Measurements from ENCODE around the gene ZNF217.
"Not testable (repeated sequence)": the region's sequence is repeated elsewhere in the genome, so short reads cannot be mapped to it uniquely, and the experiment has no call there.

ZNF217 gene

GRCh38 chr20:53621482-53622246, 28.0 kb upstream of the ZNF217 start:
- Histone ChIP-seq H3K4me3 (ENCODE audit: control insufficient read depth in 1 of 7, extremely low read depth in 1 of 7, insufficient read depth in 4 of 7, low read depth in 2 of 7, low read length in 6 of 7) (peak overlapping the region in 2 of 7 experiments; percentile 13 to 25), H3K27me3 (replicated peaks in 2 of 5; ENCODE audit: control insufficient read depth in 4 of 5, insufficient read depth in 5 of 5, low read length in 4 of 5) (no peaks in the 10 kb centered on the region), H3K9me3 (ENCODE audit: control extremely low read depth in 1 of 5, control insufficient read depth in 4 of 5, insufficient read depth in 2 of 5, low read depth in 1 of 5, low read length in 4 of 5) (no peaks in the 10 kb centered on the region), H3K4me1 (ENCODE audit: control extremely low read depth in 1 of 4, control insufficient read depth in 4 of 4, insufficient read depth in 4 of 4, low read length in 3 of 4) (peaks cover 29 to 56% (median 45%) of the 10 kb centered on the region in 4 experiments), H3K27ac (ENCODE audit: insufficient read depth in 1 of 2, low read depth in 1 of 2, low read length in 2 of 2, poor library complexity in 1 of 2, severe bottlenecking in 2 of 2) (peak overlapping the region; percentile 41 to 92), H3K36me3 (ENCODE audit: control insufficient read depth in 4 of 4, insufficient read depth in 4 of 4, low read length in 3 of 4) (no peaks in the 10 kb centered on the region)
- ChIA-PET POLR2A (interaction anchor here (2.1 to 2.2 kb wide), 2 partner anchors 9 to 21 kb away, joined by 8 to 11 read pairs; no protein-coding TSS in a partner anchor), CTCF (interaction anchor here (0.9 to 3.0 kb wide), 12 partner anchors 11 to 318 kb away, joined by 3 to 30 read pairs (median 6); no protein-coding TSS in a partner anchor)
- DNase-seq = peak; percentile 25 to 74 (median 52)
- WGBS (ENCODE audit: insufficient coverage) = 52% methylated on average over 8 of the region's 9 CpGs

- DNase-seq; H3K9me3 ChIP-seq (ENCODE audit: control extremely low read depth in 1 of 5, control insufficient read depth in 4 of 5, insufficient read depth in 2 of 5, low read depth in 1 of 5, low read length in 4 of 5); POLR2A ChIA-PET; H3K36me3 ChIP-seq (ENCODE audit: control insufficient read depth in 4 of 4, insufficient read depth in 4 of 4, low read length in 3 of 4); H3K27me3 ChIP-seq (replicated peaks in 2 of 5; ENCODE audit: control insufficient read depth in 4 of 5, insufficient read depth in 5 of 5, low read length in 4 of 5); H3K27ac ChIP-seq (ENCODE audit: insufficient read depth in 1 of 2, low read depth in 1 of 2, low read length in 2 of 2, poor library complexity in 1 of 2, severe bottlenecking in 2 of 2); H3K4me3 ChIP-seq (ENCODE audit: control insufficient read depth in 1 of 7, extremely low read depth in 1 of 7, insufficient read depth in 4 of 7, low read depth in 2 of 7, low read length in 6 of 7): not testable (repeated sequence)
- peaks cover 22 to 41% (median 30%) of the 10 kb centered on the region in 4 experiments for H3K4me1 ChIP-seq (ENCODE audit: control extremely low read depth in 1 of 4, control insufficient read depth in 4 of 4, insufficient read depth in 4 of 4, low read length in 3 of 4)
- 98% methylated on average over 6 of the region's 12 CpGs for WGBS (ENCODE audit: insufficient coverage)
- CTCF ChIA-PET = interaction anchor here (1.7 kb wide), 1 partner anchor 8 kb away, joined by 5 read pairs; no protein-coding TSS in a partner anchor
These were observed 24.9 kb upstream of the ZNF217 start for GRCh38 chr20:53618490-53619000.

GRCh38 chr20:53617791-53618489, 24.3 kb upstream of the ZNF217 start:
- WGBS (ENCODE audit: insufficient coverage) = 90% methylated on average over 6 of the region's 10 CpGs
- Histone ChIP-seq H3K27me3 (replicated peaks in 2 of 5; ENCODE audit: control insufficient read depth in 4 of 5, insufficient read depth in 5 of 5, low read length in 4 of 5) (no peaks in the 10 kb centered on the region), H3K4me3 (ENCODE audit: control insufficient read depth in 1 of 7, extremely low read depth in 1 of 7, insufficient read depth in 4 of 7, low read depth in 2 of 7, low read length in 6 of 7) (no peak overlapping the region), H3K36me3 (ENCODE audit: control insufficient read depth in 4 of 4, insufficient read depth in 4 of 4, low read length in 3 of 4) (no peaks in the 10 kb centered on the region), H3K27ac (ENCODE audit: insufficient read depth in 1 of 2, low read depth in 1 of 2, low read length in 2 of 2, poor library complexity in 1 of 2, severe bottlenecking in 2 of 2) (no peak overlapping the region), H3K4me1 (ENCODE audit: control extremely low read depth in 1 of 4, control insufficient read depth in 4 of 4, insufficient read depth in 4 of 4, low read length in 3 of 4) (peaks cover 20 to 39% (median 27%) of the 10 kb centered on the region in 4 experiments), H3K9me3 (ENCODE audit: control extremely low read depth in 1 of 5, control insufficient read depth in 4 of 5, insufficient read depth in 2 of 5, low read depth in 1 of 5, low read length in 4 of 5) (no peaks in the 10 kb centered on the region)
- DNase-seq = no peak
- ChIA-PET POLR2A (no interaction called here), CTCF (interaction anchor here (0.7 kb wide), 1 partner anchor 38 kb away, joined by 4 read pairs; no protein-coding TSS in a partner anchor)

GRCh38 chr20:53616489-53616888, 22.9 kb upstream of the ZNF217 start:
- H3K4me3 ChIP-seq (ENCODE audit: control insufficient read depth in 1 of 7, extremely low read depth in 1 of 7, insufficient read depth in 4 of 7, low read depth in 2 of 7, low read length in 6 of 7); H3K27ac ChIP-seq (ENCODE audit: insufficient read depth in 1 of 2, low read depth in 1 of 2, low read length in 2 of 2, poor library complexity in 1 of 2, severe bottlenecking in 2 of 2); H3K36me3 ChIP-seq (ENCODE audit: control insufficient read depth in 4 of 4, insufficient read depth in 4 of 4, low read length in 3 of 4); POLR2A ChIA-PET; H3K9me3 ChIP-seq (ENCODE audit: control extremely low read depth in 1 of 5, control insufficient read depth in 4 of 5, insufficient read depth in 2 of 5, low read depth in 1 of 5, low read length in 4 of 5); H3K27me3 ChIP-seq (replicated peaks in 2 of 5; ENCODE audit: control insufficient read depth in 4 of 5, insufficient read depth in 5 of 5, low read length in 4 of 5); DNase-seq: not testable (repeated sequence)
- peaks cover 11 to 27% (median 17%) of the 10 kb centered on the region in 4 experiments for H3K4me1 ChIP-seq (ENCODE audit: control extremely low read depth in 1 of 4, control insufficient read depth in 4 of 4, insufficient read depth in 4 of 4, low read length in 3 of 4)
- CTCF ChIA-PET = interaction anchor here (0.8 to 1.4 kb wide), 2 partner anchors 22 to 300 kb away, joined by 3 to 5 read pairs; partner anchors contain the start of gene ZNF217
- WGBS (ENCODE audit: insufficient coverage) = 97% methylated on average over 3 of the region's 6 CpGs

GRCh38 chr20:53613748-53614147, 20.1 kb upstream of the ZNF217 start:
- H3K4me3 ChIP-seq (ENCODE audit: control insufficient read depth in 1 of 7, extremely low read depth in 1 of 7, insufficient read depth in 4 of 7, low read depth in 2 of 7, low read length in 6 of 7) = no peak overlapping the region
- no peaks in the 10 kb centered on the region for H3K36me3 ChIP-seq (ENCODE audit: control insufficient read depth in 4 of 4, insufficient read depth in 4 of 4, low read length in 3 of 4)
- DNase-seq = no peak
- no peaks in the 10 kb centered on the region for H3K9me3 ChIP-seq (ENCODE audit: control extremely low read depth in 1 of 5, control insufficient read depth in 4 of 5, insufficient read depth in 2 of 5, low read depth in 1 of 5, low read length in 4 of 5)
- CTCF ChIA-PET = interaction anchor here (0.8 to 2.2 kb wide), 4 partner anchors 14 to 302 kb away, joined by 3 to 7 read pairs (median 4); no protein-coding TSS in a partner anchor
- POLR2A ChIA-PET = interaction anchor here (2.7 kb wide), 1 partner anchor 8 kb away, joined by 11 read pairs; no protein-coding TSS in a partner anchor
- H3K27ac ChIP-seq (ENCODE audit: insufficient read depth in 1 of 2, low read depth in 1 of 2, low read length in 2 of 2, poor library complexity in 1 of 2, severe bottlenecking in 2 of 2) = no peak overlapping the region
- no peaks in the 10 kb centered on the region for H3K27me3 ChIP-seq (replicated peaks in 2 of 5; ENCODE audit: control insufficient read depth in 4 of 5, insufficient read depth in 5 of 5, low read length in 4 of 5)
- H3K4me1 ChIP-seq (ENCODE audit: control extremely low read depth in 1 of 4, control insufficient read depth in 4 of 4, insufficient read depth in 4 of 4, low read length in 3 of 4) = peaks cover 20 to 36% (median 26%) of the 10 kb centered on the region in 4 experiments

GRCh38 chr20:53612289-53612688, 18.6 kb upstream of the ZNF217 start:
- not testable (repeated sequence) for H3K27ac ChIP-seq (ENCODE audit: insufficient read depth in 1 of 2, low read depth in 1 of 2, low read length in 2 of 2, poor library complexity in 1 of 2, severe bottlenecking in 2 of 2); H3K9me3 ChIP-seq (ENCODE audit: control extremely low read depth in 1 of 5, control insufficient read depth in 4 of 5, insufficient read depth in 2 of 5, low read depth in 1 of 5, low read length in 4 of 5); DNase-seq; H3K4me3 ChIP-seq (ENCODE audit: control insufficient read depth in 1 of 7, extremely low read depth in 1 of 7, insufficient read depth in 4 of 7, low read depth in 2 of 7, low read length in 6 of 7); H3K27me3 ChIP-seq (replicated peaks in 2 of 5; ENCODE audit: control insufficient read depth in 4 of 5, insufficient read depth in 5 of 5, low read length in 4 of 5); H3K36me3 ChIP-seq (ENCODE audit: control insufficient read depth in 4 of 4, insufficient read depth in 4 of 4, low read length in 3 of 4)
- 98% methylated on average over 7 of the region's 8 CpGs for WGBS (ENCODE audit: insufficient coverage)
- H3K4me1 ChIP-seq (ENCODE audit: control extremely low read depth in 1 of 4, control insufficient read depth in 4 of 4, insufficient read depth in 4 of 4, low read length in 3 of 4) = peaks cover 20 to 43% (median 32%) of the 10 kb centered on the region in 4 experiments
- ChIA-PET POLR2A (interaction anchor here (2.7 kb wide), 1 partner anchor 10 kb away, joined by 11 read pairs; no protein-coding TSS in a partner anchor), CTCF (interaction anchor here (0.9 to 2.2 kb wide), 4 partner anchors 13 to 319 kb away, joined by 3 to 7 read pairs (median 4); no protein-coding TSS in a partner anchor)
